Myocyte (in vitro differentiated cells): ENCODE measurements around the gene KCNQ1. TPM values are rescaled to one million over a fixed set of nuclear protein-coding genes. Genes with fewer than 3 reads are reported as not detected.

ENCODE experiments used
- DNase-seq: peaks from one replicate; pipeline ENCODE4 v3.0.0-alpha.2; 2012; ENCODE audit warnings: low read depth
- polyA plus RNA-seq: library from polyadenylated mRNA; unstranded; fragments of >200 nt; gene quantifications from one replicate; pipeline ENCODE4 v1.2.1, GENCODE V29; 2012; ENCODE audit warnings: missing spikeins
- total RNA-seq: library from RNA; depleted of rRNA; stranded (reverse); fragments of >200 nt; gene quantifications from 2 replicates; pipeline ENCODE4 v1.2.3, GENCODE V29; 2014

Gene KCNQ1, protein sequence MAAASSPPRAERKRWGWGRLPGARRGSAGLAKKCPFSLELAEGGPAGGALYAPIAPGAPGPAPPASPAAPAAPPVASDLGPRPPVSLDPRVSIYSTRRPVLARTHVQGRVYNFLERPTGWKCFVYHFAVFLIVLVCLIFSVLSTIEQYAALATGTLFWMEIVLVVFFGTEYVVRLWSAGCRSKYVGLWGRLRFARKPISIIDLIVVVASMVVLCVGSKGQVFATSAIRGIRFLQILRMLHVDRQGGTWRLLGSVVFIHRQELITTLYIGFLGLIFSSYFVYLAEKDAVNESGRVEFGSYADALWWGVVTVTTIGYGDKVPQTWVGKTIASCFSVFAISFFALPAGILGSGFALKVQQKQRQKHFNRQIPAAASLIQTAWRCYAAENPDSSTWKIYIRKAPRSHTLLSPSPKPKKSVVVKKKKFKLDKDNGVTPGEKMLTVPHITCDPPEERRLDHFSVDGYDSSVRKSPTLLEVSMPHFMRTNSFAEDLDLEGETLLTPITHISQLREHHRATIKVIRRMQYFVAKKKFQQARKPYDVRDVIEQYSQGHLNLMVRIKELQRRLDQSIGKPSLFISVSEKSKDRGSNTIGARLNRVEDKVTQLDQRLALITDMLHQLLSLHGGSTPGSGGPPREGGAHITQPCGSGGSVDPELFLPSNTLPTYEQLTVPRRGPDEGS
- total RNA-seq: 0.32 TPM in 1 of 2 replicates, not detected in the other
- 0.09 TPM for polyA plus RNA-seq

GRCh38 chr11:2444821-2445745, at the start of gene KCNQ1:
KCNQ1 (plus strand) TSS chr11:2445008; CDS start chr11:2445099, 91 bp downstream.
- no peak for DNase-seq

DNA sequence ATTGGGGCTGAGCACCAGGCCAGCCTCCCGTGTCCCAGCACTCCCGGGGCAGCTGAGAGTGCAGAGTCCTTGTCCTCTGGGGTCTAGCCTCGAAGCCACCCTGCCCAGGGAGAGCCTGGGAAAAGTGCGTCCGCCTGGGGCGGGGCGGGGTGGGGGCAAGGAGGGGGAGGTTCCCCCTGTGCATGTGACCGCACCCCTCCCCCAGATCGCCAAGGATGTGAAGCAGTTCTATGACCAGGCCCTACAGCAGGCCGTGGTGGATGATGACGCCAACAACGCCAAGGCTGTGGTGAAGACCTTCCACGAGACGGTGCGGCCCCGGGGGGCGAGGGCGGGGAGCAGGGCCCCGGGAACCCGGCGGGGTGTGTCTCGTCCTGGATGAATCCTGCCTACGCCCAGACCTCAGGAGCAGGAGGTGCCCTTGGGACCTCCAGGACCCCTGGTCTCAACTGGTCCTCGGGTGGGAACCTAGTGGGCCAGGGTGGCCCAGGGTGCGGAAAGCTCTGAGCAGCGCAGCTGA, 49.5 kb upstream of the KCNQ1 start:
- no peak for DNase-seq

DNA sequence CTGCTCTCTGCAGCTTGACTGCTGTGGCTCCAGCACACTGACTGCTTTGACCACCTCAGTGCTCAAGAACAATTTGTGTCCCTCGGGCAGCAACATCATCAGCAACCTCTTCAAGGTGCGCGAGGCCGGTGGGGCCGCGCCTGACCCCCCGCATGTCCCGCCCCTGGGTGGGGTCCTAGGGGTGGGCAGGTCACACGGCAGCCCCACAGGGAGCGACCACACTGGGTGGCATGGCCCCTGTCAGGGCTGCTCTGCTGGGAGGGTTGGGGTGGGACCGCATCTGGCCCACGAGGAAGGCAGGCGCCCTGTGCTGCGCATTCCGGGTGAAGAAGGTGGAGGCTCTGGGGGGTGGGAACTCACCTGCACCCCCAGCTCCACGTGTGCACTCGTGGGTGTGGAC, 49.0 kb upstream of the KCNQ1 start:
- no peak for DNase-seq

GRCh38 chr11:2396471-2396870, 48.3 kb upstream of the KCNQ1 start:
- no peak for DNase-seq

GRCh38 chr11:2397005-2397404, 47.8 kb upstream of the KCNQ1 start:
- DNase-seq: no peak

DNA sequence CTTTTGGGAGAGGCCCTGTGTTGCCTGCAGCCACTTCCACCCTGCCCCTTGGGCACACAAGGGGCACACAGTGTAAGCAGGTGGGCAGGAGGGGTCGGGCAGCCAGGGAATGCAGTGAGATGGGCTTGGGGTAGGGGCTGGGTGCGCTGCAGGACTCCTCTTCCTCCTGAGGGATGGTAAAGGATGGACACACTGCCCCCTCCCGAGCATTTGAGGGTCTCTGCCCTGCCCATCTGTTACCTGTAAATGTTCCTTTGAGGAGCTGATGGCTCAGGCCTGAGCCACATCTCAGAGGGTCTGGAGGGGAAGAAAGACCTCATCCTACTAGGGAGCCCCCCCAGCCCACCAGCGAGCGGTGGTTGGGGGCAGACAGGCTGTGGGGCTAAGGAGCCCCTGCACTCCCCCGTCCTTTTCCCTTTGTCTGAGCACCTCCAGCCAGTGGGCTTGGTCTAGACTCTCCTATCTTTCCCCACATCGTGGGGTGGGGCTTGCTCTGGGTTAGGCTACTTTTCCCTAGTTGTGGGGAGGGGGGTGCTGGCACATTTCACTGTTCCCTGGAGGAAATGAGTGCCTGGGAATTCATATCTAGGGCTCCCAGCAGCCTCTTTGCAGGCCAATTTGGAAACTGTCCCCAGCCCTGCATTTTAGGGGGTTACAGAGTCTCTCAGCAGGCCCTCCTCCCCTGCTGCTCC, 46.0 kb upstream of the KCNQ1 start:
- no peak for DNase-seq

DNA sequence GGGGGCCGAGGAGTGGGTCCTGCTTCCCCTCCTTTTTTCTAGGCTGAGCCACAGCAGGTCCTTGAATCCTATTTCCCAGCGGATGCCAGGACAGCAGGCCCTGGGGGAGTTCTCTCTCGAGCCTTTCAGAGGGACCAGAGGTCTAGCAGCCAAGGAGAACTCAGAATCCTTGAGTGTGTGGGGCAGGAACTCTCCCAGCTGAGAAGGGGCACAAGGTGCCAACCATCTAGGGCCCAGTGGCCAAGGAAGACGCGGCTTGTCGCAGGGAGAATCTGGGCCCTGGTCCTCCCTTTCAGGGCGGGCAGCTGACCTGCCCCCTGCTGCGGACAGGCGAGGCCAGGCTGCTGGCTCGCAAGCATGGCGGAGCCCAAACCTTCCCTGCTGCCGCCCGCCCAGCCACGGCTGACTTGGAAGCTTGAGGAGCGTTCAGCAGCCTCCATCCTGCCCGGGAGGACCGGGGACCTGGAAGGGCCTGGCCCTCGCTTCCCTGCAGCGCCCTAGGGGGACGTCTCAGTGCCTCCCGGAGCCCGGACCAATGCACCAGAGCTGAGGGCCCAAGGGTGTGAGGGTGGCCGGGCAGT, 45.2 kb upstream of the KCNQ1 start:
- peak; percentile 43 for DNase-seq

GRCh38 chr11:2400069-2400761, 44.6 kb upstream of the KCNQ1 start, which contains the start of gene TSSC4:
TSSC4 (plus strand) TSS chr11:2400750; CDS start chr11:2402634, 1,884 bp downstream.
- DNase-seq: peak; percentile 100

DNA sequence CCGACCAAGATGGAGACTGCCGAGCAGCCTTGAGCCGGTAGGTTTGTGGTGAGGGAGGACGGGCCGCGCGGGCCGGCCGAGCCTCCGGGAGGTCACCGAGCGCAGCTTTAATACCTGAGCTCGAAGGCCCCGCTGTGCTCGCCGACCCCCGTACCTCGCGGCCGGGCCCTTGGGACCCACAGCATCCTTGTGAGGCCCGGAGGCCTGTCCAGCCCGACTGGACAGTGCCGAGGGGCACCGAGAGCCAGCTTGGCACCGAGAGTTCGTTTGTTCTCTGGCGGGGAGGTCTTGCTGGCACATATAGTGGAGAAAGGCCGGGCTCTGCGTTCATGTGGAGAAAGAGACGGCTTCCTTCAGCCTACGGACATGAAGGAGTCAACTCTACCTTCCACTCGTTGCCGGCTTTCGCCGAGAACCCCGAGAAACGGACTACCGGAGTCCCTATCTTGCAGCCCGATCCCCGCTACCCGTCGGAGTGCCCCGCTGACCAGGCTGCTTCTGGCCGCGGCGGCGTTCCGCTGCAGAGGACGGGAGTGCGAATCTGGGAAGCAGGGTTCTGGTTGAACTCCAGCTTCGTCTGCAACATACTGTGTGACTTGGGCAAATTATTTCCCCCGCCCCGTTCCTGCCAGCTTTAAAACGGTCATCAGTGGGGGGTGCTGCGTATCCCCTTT, 43.9 kb upstream of the KCNQ1 start:
- no peak for DNase-seq

DNA sequence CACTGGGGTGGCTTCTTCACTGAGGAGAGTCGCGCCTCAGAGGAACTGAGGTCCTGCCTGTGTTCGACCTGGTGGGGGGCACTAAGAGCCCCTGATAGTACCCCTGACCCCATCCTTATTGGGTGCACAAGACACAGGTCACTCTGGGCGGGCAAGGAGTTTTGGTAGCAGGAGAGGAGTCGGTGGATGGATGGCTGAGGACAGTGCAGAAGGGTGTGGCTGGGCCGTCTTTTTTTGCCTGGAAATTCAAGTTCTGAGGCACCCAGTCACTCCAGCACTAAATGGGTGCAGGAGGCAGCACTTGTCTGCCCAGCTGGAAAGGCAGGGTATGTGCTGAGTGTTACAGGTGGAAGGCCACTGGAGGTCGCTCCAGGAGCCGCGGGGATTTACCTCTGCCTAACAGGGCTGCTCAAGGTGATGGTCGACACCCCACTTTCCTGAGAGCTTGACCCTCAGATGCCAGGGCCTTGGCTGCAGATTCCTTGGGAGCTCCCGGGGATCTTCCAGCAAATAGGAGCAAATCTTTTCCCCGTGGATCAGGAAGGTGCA, 43.3 kb upstream of the KCNQ1 start:
- DNase-seq: no peak

DNA sequence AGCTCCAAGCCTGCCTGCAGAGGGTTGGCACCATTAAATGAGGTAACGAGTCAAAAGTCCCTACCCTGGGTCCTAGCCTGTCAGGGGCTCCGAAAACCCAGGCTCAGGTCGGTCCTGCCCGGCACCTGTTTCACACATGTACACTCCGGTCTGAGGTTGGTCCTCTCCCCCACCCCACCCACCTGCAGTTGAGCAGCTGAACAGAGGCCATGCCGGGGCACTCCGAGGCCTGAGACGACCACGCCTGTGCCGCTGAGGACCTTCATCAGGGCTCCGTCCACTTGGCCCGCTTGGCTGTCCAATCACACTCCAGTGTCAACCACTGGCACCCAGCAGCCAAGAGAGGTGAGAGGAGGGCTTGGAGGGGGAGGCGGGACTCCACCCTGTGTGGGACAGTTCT, 42.7 kb upstream of the KCNQ1 start:
- DNase-seq: no peak

GRCh38 chr11:2402890-2403645, 41.7 kb upstream of the KCNQ1 start:
- DNase-seq: no peak

DNA sequence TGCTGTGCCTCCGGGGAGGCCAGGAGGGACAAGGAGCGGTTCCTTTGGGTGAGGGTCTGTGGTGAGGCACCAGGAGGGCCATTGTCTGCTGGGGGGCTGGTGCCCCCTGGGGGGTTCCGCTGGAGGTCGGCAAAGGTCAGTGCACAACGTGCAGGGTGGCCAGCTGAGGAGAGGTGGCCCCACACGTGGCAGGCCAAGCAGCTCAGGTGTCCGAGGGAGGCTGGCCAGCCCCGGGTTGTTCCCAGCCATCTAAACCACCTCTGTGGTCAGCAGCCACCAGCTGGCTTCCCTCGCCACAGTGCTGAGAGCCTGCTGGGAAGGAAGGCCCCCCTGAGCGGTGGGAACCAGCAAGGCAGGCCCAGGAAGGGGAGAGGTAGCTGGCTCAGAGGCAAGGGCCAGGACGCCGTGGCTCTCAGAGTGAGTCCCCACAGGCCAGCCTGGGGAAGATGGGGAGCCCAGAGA, 40.0 kb upstream of the KCNQ1 start:
- peak; percentile 40 for DNase-seq

- no peak for DNase-seq
These were observed 38.4 kb upstream of the KCNQ1 start for GRCh38 chr11:2406451-2406850.

- no peak for DNase-seq
These were observed 37.9 kb upstream of the KCNQ1 start for GRCh38 chr11:2406878-2407410.

GRCh38 chr11:2408671-2409070, 36.1 kb upstream of the KCNQ1 start:
- DNase-seq: no peak

- DNase-seq: no peak
These were observed 35.7 kb upstream of the KCNQ1 start for GRCh38 chr11:2409126-2409525.
